GM11168 (cell line): ENCODE results near the gene SET.

Source experiments
- in situ Hi-C: fragments of 300-500 bp; cut with MboI; formaldehyde crosslinking; loops from one replicate; pipeline ENCODE4 v1.12.0; 2022; ENCODE audit warnings: low sequenced_read_pairs; ENCODE audit not compliant: unreplicated experiment

Gene SET

DNA sequence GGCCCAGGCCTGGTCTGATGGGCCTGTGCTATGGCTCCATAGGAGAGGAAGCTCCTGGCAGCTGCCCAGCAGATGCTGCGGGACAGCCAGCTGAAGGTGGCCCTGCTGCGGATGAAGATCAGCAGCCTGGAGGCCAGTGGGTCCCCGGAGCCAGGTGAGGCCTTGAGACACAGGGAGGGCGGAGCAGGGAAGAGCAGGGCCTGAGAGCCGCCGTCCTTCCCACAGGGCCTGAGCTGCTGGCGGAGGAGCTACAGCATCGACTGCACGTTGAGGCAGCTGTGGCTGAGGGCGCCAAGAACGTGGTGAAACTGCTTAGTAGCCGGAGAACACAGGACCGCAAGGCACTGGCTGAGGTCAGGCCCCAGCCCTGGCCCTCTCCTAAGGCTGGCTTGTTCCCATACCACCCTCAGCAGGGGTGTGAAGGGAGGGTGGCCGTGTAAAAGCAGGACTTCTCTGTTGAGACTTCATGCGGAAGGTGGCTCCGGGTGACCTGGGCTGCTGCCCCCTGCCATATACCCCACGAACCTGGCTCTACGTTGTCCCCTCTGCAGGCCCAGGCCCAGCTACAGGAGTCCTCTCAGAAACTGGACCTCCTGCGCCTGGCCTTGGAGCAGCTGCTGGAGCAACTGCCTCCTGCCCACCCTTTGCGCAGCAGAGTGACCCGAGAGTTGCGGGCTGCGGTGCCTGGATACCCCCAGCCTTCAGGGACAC lies 17.8 kb downstream of the SET start:
- in situ Hi-C loops = no loop called here

DNA sequence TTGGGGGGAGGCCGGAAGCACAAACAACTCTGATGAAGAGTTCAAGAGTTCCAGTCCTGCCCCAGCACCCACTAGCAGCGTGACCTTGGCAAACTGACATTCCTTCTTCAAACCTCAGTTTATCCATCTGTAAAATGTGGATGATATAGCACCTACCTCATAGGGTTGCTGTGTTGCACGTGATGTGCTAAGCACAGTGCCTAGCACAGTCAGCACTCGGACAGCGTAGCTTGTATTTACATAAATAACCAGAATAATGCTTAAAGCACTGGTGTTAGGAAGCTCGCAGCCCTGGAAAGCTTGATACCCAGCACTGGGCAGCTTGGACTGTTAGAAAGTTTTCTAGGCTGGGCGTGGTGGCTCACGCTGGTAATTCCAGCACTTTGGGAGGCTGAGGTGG lies 18.4 kb downstream of the SET start:
- in situ Hi-C loops = no loop called here

DNA sequence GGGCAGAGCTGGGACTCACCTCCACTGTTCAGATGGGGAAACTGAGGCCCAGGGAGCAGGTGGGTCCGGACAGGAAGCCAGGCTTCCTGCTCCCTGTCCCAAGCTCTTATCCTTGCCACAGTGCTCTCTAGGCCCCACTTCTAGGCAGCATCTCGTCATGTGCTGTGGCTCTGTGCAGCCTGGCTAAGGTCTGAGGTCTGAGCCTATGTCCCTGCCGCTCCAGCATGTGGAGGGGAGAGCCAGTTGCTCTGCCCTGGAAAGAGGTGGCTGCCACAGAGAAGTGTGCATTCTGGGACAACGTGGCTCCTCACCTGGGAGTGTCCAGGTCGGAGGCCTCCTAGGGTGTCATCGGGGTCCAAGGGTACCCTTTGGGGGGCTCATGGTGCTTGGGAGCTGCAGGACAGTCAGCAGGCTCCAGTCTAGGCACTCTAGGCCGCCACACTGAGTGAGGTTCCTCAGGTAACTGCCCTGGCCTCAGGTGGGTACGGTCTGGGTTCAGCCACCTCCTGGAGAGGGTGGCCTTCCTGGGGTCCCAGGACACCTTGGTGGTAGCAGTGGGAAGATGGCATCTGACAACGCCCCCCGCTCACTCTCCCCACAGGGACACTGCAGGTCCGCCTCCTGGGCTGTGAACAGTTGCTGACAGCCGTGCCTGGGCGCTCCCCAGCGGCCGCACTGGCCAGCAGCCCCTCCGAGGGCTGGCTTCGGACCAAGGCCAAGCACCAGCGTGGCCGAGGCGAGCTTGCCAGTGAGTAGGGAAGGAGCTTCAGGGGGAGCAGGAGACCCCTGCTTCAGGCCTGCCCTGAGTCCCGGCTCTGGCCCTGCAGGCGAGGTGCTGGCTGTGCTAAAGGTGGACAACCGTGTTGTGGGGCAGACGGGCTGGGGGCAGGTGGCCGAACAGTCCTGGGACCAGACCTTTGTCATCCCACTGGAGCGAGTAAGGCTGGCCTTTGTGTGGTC lies 23.7 kb downstream of the SET start:
- in situ Hi-C loops = no loop called here

DNA sequence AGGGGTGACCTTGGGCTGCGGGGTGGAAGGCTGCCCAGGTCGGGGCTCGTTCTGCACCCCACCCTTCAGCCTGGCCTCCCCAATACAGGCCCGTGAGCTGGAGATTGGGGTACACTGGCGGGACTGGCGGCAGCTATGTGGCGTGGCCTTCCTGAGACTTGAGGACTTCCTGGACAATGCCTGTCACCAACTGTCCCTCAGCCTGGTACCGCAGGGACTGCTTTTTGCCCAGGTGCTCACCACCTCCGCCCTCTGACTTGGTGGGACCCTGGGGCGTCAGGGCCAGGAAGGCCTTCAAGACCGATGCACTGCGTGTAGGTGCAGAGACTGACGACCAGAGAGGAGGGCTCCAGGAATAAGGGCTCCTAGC lies 24.4 kb downstream of the SET start:
- in situ Hi-C loops = no loop called here

DNA sequence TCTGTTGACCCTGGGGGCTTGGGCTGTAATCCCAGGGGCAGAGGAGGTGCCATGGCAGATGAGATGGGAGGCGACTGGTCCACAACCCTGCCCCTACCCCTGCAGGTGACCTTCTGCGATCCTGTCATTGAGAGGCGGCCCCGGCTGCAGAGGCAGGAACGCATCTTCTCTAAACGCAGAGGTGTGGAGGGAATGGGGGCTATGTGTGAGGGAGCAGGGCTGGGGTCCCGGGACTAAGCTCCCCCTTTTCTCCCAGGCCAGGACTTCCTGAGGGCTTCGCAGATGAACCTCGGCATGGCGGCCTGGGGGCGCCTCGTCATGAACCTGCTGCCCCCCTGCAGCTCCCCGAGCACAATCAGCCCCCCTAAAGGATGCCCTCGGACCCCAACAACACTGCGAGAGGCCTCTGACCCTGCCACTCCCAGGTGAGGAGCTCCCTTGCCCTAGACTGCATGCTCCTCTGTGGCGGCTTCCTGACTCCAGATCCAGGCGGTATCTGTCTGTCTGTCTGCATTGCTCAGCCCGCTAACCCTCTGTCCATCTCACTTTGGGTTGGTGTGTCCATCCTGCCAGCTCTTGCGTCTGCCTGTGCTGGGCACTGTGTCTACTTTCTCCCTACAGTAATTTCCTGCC lies 25.0 kb downstream of the SET start:
- in situ Hi-C loops = no loop called here

DNA sequence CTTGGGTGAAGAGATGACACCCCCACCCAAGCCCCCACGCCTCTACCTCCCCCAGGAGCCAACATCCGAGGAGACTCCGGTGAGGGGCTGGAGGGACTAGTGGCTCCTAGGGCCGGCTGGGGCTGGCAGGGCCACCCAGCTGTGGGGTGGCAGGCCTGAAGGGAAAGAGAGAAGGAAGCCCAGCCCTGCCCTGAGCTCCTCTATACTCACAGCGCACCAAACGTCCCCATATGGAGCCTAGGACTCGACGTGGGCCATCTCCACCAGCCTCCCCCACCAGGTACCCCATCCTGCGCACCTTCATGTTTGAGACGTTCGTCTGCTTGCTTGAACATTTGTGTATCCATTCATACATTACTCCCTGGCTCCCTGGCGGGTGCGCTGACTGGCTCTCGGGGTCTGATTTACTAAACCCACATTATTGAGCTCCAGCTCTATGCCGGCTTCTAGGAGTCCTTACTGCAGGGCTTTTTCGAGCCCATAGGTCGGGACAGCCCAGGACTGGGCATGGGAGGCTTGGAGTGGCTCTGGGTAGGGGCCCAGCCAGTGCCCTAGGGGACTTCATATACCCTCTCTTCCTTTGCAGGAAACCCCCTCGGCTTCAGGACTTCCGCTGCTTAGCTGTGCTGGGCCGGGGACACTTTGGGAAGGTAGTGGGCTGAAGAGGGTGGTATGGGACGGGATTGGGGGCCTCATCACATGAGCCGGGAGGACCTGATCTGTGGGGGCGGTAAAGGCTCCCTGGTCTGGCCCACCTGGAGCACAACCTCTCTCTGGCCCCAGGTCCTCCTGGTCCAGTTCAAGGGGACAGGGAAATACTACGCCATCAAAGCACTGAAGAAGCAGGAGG lies 25.8 kb downstream of the SET start:
- in situ Hi-C loops = no loop called here

DNA sequence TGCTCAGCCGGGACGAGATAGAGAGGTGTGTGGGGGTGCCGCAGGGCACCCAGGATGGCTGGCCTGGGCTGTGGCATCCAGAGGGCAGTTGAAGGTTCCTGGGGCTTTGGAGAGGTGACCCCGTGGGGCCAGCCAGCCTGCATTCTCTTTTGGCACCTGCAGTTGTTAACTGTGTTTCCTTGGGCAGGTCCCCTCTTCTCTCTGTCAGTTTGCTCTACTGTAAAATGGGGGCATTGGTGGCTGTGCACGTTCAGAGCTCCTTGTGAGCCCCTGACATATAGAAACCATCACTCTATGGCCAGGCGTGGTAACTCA lies 26.4 kb downstream of the SET start:
- in situ Hi-C loops = no loop called here

DNA sequence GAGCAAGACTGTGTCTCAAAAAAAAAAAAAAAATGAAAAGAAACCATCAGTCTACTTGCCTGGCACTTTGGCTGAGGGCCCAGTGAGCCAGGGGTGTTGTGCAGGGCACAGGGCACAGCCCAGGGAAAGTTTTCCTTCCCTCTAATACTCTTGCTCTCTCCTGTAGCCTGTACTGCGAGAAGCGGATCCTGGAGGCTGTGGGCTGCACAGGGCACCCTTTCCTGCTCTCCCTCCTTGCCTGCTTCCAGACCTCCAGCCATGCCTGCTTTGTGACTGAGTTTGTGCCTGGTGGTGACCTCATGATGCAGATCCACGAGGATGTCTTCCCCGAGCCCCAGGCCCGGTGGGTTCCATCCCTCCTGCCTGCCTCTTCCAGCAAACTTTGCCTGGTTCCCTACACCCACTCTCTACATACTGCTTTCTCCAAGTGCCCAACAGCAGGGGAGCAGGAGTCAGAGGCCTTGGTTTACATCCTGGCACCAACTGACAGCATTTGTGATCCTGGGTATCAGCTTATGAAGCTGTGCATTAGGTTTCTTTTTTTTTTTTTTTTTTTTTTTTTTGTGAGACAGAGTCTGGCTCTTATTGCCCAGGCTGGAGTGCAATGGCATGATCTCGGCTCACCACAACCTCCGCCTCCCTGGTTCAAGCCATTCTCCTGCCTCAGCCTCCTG lies 27.7 kb downstream of the SET start:
- in situ Hi-C loops = no loop called here

DNA sequence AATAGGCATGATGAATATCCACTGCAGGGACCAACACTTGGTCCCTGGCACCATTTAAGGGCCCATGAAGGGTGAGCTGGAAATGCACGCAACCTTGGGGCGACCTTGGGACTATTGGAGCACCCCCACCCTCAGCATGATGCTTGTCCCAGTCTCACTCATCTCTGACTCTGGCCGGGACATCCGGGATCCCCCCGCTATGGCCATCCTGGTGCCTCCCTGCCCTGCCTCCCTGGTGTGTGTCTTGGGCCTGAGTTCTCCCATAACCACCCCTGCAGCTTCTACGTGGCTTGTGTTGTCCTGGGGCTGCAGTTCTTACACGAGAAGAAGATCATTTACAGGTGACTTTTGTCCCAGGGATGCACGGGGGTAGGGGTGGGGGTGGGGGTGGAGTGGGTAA lies 29.0 kb downstream of the SET start:
- in situ Hi-C loops = no loop called here

DNA sequence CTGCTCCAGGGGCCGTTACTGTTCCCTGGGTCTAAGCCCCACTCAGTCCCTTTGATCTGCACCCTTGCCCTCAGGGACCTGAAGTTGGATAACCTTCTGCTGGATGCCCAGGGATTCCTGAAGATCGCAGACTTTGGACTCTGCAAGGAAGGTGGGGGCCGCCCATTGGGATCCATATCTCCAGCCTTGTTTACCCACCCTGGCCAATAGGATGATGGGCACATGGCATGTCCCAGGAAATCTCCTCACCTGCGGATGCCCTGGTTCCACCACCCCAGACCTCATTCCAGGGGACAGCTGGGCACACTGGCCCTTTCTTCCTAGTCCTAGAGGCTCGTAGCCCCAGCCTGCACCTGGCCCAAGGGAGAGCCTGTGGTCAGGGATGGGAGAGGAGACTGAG lies 29.5 kb downstream of the SET start:
- in situ Hi-C loops = no loop called here

DNA sequence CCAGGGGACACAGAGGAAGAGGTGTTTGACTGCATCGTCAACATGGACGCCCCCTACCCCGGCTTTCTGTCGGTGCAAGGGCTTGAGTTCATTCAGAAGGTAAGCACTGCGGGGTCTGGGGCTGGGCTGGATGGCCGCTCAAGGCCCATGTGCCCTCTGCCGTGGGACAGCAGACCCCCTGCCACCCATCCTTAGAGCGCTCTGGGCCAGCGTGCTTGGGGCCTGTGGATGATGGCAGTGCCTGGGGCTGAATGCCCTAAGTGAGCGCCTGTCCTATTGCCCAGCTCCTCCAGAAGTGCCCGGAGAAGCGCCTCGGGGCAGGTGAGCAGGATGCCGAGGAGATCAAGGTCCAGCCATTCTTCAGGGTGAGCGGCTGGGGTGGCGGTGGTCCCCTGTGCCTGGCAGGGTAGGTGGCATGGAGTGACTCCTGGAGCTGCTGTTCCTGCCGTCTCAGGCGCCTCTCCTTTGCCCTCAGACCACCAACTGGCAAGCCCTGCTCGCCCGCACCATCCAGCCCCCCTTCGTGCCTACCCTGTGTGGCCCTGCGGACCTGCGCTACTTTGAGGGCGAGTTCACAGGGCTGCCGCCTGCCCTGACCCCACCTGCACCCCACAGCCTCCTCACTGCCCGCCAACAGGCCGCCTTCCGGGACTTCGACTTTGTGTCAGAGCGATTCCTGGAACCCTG lies 31.0 kb downstream of the SET start:
- in situ Hi-C loops = no loop called here

DNA sequence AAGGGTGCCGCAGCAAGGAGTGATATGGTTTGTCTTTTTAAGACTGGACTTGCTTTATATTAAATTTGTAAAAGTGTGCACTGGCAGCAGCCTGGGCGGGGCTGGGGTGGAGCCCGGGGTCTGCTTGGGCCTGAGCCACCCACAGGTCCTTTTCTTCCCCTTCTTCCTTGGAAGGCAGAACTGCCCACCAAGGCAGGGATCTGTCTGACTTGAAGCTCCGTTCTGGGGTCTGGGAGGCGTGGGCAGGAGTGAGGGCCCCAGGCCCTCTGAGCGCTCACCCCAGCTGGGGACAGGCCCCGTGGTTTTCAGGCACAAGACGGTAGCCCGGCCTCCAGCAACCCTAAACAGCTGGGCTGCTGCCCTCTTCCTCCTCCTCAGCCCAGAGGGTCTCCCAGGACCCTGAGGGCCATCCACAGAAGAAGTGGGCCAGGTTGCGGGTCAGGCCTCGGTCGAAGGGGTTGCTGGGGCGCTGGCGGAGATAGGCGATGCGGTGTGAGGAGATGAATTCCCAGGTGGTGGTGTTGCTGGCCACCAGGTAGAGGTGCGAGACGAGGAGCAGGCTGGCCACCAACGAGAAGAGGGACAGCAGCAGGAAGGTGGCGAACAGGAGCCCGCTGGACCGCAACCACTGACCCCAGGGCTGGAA lies 31.9 kb downstream of the SET start:
- in situ Hi-C loops = no loop called here

DNA sequence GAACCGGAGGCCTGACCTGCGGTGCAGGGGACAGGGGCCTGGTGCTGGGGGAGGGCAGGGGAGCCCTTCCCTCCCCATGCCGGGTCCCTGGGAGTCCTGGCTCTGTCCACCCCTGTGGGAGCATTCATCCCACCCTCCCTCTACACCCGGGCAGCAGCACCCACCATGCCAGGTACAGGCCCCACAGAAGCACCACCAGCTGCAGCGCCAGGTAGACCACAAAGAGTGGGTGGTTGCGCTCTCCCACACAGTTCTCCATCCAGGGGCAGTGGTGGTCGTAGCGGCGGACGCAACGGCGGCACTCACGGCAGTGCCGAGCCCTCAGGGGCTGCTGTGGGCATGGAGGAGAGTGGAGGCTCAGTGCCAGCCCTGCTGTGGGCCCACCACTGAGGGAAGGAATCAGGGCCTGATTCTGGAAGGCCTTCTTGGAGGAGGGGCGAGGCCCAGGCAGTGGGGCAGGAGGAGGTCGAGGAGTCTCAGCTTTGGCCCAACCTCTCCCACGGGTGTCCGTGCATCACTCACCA lies 32.5 kb downstream of the SET start:
- in situ Hi-C loops = no loop called here

DNA sequence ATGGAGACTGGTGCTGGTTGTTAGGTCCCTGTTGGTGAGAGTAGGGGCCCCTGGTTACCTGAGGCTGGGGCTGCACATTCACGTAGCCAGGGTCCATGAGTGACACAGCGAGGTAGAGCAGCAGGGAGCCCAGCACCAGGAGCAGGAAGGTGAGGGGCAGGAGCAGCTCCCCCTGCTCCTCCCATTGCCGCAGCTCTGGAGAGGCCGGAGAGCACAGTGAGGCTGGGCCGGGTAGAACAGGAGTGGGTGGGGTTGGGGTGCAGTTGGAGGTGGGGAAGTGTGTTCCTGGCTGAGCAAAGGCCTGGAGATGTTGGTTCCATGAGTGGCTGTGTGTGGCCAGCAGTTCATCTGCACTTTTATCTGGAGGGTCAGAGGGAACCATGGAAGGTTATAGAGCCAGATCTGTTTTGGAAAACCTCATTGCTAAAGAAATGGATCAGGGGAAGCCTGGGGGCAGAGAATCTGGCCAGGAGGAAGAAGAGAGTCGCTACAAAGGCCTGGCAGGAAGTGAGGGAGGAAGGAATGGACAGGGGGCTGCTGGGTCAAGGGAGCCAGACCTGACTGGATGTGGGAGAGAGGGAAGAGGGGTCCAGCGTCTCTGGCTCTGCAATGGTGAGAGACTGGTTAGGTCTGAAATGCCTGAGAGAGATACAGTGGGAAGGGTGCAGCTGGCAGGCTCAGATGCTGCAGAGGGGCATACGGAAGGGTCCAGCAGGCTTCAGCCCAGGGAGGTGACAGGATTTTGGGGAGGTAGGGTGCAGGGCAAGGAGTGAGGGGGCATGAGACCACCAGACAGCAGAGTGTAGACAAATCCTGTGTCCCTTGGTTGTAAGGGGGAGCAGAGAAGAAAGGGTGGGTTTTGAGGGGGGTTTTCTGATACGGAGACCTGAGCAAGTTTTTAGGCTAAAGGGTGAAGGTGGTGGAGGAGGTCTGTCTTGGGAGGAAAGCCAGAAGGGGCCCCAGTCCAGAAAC lies 33.6 kb downstream of the SET start:
- in situ Hi-C loops = no loop called here

DNA sequence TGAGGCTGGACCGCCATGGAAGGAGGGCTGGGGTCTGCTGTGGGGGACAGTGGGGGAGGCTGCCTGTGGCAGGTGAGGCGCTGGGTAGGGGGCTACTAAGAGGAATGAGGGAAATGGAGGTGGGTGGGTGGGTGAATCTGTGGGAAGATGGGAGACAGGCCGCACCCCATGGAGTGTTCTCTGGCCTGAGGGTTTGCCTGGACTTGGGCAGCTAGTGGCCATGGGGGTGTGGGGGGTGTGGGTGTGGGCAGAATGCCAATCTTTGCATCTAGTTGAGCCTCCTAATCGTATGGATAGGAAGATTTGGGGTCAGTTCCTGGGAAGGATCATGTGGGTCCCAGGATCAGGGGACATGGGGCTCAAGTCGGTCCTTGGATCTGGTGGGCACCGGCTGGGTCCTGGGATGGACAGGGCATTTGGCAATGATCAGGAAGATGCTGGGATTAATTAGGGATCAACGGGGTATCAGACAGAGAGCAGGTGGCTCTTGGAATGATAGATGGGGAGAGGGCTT lies 34.4 kb downstream of the SET start:
- in situ Hi-C loops = no loop called here

DNA sequence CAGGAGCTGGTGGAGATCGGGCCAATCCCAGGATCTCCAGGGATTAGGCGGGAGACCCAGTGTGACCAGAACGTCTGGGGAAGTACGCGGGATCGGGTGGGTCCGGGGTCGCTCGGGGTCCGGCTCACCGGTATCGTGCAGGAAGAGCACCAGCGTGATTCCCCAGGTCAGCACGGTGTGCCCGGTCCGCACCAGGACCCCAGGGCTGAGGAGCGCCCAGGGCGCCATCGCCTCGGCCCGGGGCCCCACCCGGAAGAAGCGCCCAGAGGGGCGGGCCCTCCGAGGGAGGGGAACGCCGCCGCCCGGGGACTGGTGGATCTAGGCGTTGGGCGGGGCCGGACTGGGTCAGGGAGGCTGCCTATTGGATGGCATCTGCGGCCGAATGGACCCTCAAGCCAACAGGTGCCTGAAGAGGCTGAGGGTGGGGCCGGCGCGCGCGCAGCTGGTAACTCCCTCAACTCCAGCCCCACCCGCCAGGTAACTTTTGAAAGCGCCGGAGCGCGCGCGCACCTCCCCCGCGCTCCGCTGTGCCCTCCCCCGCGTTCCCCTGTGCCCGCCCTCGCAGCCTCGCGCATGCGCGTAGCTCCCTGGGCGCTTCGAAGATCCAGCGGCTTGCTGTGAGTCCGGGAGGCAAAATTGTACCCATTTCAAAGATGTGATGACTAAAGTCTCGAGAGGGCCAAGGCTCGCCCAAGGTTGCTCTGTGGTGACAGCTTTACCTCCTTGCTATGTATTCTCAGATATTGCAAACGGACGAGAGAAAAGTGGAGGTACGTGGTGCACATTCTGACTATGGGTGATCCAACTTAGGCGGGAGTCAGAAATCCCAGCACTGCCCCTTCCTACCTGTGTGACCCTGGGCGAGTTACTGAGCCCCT lies 35.1 kb downstream of the SET start, which contains the start of gene ZDHHC12:
ZDHHC12 (minus strand) TSS at position 262 of the 878 bp plus-strand sequence; CDS start at position 228, 34 bp downstream.
- in situ Hi-C loops = no loop called here
